ENCODE results near the gene MBP.

DNA sequence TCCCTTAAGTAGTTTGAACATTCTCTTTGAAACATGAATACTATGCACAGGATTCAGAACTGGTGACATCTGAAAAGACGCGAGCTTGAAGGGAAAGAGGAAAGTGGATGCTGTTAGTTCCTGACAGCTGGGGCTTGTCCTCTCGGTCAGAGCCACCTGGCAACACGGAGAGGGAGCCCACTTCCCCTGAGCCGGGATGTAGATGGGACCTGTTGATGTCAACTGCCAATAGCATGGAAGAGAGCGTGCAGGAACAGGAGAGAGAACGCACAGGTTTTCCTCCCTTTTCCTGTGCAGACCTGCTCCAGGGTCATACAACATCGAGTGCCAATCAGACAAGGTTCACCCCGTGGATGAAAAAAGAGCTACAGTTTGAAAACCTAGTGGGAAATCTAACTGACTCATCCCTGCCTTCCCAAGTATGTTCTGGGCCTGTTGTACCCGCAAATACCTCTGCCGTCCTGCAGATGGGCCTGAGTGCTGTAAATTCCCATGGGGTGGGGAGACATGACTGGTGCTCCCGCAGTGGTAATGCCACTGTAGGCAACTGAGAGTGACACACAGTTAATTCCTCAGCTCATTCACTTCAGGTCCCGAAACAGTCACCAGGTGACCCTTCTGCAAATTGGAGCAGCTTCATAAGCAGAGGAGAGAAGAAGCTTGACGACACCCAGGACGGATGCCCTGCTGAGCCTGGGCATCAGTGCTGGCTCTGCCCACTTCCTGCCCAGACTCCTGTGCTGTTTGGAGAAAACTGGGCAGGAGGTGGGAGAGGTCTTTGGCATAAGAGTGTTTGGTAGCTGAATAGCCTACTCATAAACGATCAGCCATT lies 13.9 kb upstream of the MBP start:
- TF ChIP-seq, protein P1, sequence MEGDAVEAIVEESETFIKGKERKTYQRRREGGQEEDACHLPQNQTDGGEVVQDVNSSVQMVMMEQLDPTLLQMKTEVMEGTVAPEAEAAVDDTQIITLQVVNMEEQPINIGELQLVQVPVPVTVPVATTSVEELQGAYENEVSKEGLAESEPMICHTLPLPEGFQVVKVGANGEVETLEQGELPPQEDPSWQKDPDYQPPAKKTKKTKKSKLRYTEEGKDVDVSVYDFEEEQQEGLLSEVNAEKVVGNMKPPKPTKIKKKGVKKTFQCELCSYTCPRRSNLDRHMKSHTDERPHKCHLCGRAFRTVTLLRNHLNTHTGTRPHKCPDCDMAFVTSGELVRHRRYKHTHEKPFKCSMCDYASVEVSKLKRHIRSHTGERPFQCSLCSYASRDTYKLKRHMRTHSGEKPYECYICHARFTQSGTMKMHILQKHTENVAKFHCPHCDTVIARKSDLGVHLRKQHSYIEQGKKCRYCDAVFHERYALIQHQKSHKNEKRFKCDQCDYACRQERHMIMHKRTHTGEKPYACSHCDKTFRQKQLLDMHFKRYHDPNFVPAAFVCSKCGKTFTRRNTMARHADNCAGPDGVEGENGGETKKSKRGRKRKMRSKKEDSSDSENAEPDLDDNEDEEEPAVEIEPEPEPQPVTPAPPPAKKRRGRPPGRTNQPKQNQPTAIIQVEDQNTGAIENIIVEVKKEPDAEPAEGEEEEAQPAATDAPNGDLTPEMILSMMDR (IDR thresholded peaks at IDR 0.05; ENCODE audit: extremely low read depth in 1 of 2, insufficient read depth in 1 of 2, low read depth in 1 of 2, low read length in 2 of 2) = no peak
- TF ChIP-seq EZH2 (IDR thresholded peaks at IDR 0.05; ENCODE audit: borderline replicate concordance, low read depth, low read length, severe bottlenecking) (no peak), POLR2AphosphoS5 (IDR thresholded peaks at IDR 0.05; ENCODE audit: insufficient read depth, low read depth, low read length) (no peak), POLR2A (IDR thresholded peaks at IDR 0.05; ENCODE audit: low read depth, low read length) (no peak), JUN (IDR thresholded peaks at IDR 0.05; ENCODE audit: borderline replicate concordance, insufficient read depth, insufficient read length, low read depth) (no peak), MYC (IDR thresholded peaks at IDR 0.05; ENCODE audit: low read depth, low read length) (no peak)
- TF ChIP-seq, protein P2, sequence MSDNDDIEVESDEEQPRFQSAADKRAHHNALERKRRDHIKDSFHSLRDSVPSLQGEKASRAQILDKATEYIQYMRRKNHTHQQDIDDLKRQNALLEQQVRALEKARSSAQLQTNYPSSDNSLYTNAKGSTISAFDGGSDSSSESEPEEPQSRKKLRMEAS (IDR thresholded peaks at IDR 0.05; ENCODE audit: insufficient read depth, insufficient read length) = no peak

Data from endothelial cell of umbilical vein (primary cell).